ENCODE data around the gene ALDH3A1. TPM values are rescaled to one million over a fixed set of nuclear protein-coding genes. Genes with fewer than 3 reads are reported as not detected.
A peak's percentile ranks its signal among the peaks of the same experiment; 100 is the strongest.

ALDH3A1 gene
- total and polyA plus RNA-seq, 9 of the 15 experiments (the other 6 are each of a cell fraction or from before 2014, with no cell fraction given), result not detected

GRCh38 chr17:19753661-19754463 lies 5.8 kb upstream of the ALDH3A1 start:
- ChIA-PET CTCF (ENCODE audit: low intra/inter-chr PET ratio) (no interaction called here), POLR2A (interaction anchor here (0.7 kb wide), 1 partner anchor 18 kb away, joined by 3 read pairs; no protein-coding TSS in a partner anchor)
- H4K20me1 ChIP-seq (replicated peaks; ENCODE audit: control insufficient read depth, insufficient read depth, low read length), result no peaks in the 10 kb centered on the region
- TF ChIP-seq SP2 (IDR thresholded peaks at IDR 0.05; ENCODE audit: extremely low read depth, low read depth, low read length, poor library complexity, severe bottlenecking) (no peak), NFRKB (IDR thresholded peaks at IDR 0.05; ENCODE audit: low read depth) (no peak), BCL6 (CRISPR knock-in tag; IDR thresholded peaks at IDR 0.05) (no peak), TEAD4 (IDR thresholded peaks at IDR 0.05; ENCODE audit: low read length) (no peak), TEAD4 (CRISPR knock-in tag; IDR thresholded peaks at IDR 0.05; ENCODE audit: borderline replicate concordance) (no peak), ZNF561 (CRISPR knock-in tag; conservative IDR thresholded peaks at IDR 0.05) (no peak)
- TF ChIP-seq, protein P1, sequence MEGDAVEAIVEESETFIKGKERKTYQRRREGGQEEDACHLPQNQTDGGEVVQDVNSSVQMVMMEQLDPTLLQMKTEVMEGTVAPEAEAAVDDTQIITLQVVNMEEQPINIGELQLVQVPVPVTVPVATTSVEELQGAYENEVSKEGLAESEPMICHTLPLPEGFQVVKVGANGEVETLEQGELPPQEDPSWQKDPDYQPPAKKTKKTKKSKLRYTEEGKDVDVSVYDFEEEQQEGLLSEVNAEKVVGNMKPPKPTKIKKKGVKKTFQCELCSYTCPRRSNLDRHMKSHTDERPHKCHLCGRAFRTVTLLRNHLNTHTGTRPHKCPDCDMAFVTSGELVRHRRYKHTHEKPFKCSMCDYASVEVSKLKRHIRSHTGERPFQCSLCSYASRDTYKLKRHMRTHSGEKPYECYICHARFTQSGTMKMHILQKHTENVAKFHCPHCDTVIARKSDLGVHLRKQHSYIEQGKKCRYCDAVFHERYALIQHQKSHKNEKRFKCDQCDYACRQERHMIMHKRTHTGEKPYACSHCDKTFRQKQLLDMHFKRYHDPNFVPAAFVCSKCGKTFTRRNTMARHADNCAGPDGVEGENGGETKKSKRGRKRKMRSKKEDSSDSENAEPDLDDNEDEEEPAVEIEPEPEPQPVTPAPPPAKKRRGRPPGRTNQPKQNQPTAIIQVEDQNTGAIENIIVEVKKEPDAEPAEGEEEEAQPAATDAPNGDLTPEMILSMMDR (IDR thresholded peaks at IDR 0.05 in 2 of 3, conservative IDR thresholded peaks at IDR 0.05 in 1 of 3; ENCODE audit: insufficient read depth in 2 of 3, low read depth in 1 of 3, low read length in 3 of 3), result peak in 2 of 3 experiments; percentile 8 to 10; a peak in 1 of 6 replicates
- TF ChIP-seq, protein P2, sequence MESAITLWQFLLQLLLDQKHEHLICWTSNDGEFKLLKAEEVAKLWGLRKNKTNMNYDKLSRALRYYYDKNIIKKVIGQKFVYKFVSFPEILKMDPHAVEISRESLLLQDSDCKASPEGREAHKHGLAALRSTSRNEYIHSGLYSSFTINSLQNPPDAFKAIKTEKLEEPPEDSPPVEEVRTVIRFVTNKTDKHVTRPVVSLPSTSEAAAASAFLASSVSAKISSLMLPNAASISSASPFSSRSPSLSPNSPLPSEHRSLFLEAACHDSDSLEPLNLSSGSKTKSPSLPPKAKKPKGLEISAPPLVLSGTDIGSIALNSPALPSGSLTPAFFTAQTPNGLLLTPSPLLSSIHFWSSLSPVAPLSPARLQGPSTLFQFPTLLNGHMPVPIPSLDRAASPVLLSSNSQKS (CRISPR knock-in tag; IDR thresholded peaks at IDR 0.05), result no peak
- intact Hi-C loops (cut with micrococcal nuclease) (no loop called here), in situ Hi-C loops (cut with MboI) (no loop called here)
- no peak overlapping the region for H3K9ac ChIP-seq (ENCODE audit: insufficient read depth in 1 of 2, low read depth in 2 of 2, low read length in 2 of 2)
- ATAC-seq, result no peak
- no peak for DNase-seq (ENCODE audit: extremely low read depth in 1 of 4, low spot score in 3 of 4)
- no peaks in the 10 kb centered on the region for H3K36me3 ChIP-seq (ENCODE audit: control insufficient read depth, insufficient read depth, low read length)
- H3K9me3 ChIP-seq (replicated peaks; ENCODE audit: control insufficient read depth, insufficient read depth, low read depth, low read length), result no peaks in the 10 kb centered on the region
- H3K27me3 ChIP-seq (ENCODE audit: control insufficient read depth in 2 of 2, insufficient read depth in 2 of 2, low read length in 2 of 2), result peaks cover 8 to 53% of the 10 kb centered on the region in 2 experiments; a peak in 3 of 5 replicates
- H3K79me2 ChIP-seq (ENCODE audit: control insufficient read depth, insufficient read depth, low read length), result no peaks in the 10 kb centered on the region
- FAIRE-seq, result no peak
- no peak overlapping the region for H3K4me3 ChIP-seq
- H3K4me2 ChIP-seq (ENCODE audit: insufficient read depth, low read length), result no peak overlapping the region
- H3K27ac ChIP-seq (ENCODE audit: extremely low read depth, low read depth, low read length), result no peak overlapping the region
- H3K4me1 ChIP-seq (replicated peaks in 1 of 2; ENCODE audit: control insufficient read depth in 2 of 2, insufficient read depth in 2 of 2, low read length in 2 of 2), result no peaks in the 10 kb centered on the region; a peak in 1 of 5 replicates
- H3K9me1 ChIP-seq (ENCODE audit: control insufficient read depth, insufficient read depth, low read length), result no peaks in the 10 kb centered on the region
- no peak overlapping the region for H2AFZ ChIP-seq (ENCODE audit: low read depth, low read length)
- 0% methylated on average over 12 of the region's 12 CpGs for WGBS (ENCODE audit: insufficient coverage, low coverage, missing lambda C conversion rate)
- no TSS peak for BruUV-seq (replicated peaks)

All from K562 (cell line).